Measurements from ENCODE around the gene TEAD1.

The TEAD1 gene

GRCh38 chr11:12667646-12668045 is 6.6 kb upstream of the TEAD1 start:
- no peak for FAIRE-seq

DNA sequence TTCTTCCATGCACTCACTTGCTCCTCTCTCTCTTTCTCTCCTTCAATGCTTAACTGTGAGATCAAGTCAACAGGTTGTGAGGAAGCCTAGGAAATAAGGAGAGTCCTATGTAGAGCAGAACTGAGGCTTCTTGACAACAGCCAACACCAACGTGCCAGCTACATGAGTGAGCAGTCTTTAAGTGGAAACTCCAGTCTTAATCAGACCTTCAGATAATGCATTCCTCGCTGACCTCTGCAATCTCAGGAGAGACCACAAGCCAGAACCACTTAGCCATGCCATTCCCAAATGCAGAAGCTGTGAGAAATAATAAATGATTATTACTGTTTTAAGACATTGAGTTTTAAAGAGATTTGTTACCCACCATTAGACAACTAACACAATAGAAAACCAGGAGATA is 6.1 kb upstream of the TEAD1 start:
- FAIRE-seq: no peak

DNA sequence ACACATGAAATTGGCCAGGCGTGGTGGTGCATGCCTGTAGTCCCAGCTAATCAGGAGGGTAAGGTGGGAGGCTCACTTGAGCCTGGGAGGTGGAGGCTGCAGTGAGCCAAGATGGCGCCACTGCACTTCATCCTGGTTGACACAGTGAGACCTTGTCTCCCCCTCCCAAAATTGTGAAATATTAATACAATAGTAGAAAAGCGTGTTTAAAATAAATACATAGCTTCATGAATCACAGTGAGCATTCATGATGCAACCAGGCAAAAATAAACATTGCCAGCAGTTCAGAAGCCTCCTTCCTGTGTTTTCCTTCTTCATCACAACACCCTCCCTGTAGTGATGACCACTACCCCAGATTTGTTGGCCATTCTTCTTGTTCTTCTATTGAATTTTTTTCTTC is 4.3 kb upstream of the TEAD1 start:
- no peak for FAIRE-seq

GRCh38 chr11:12671370-12671769 is 2.9 kb upstream of the TEAD1 start:
- FAIRE-seq: no peak

- FAIRE-seq: no peak
Measured at GRCh38 chr11:12673601-12673923, 659 bp upstream of the TEAD1 start.

DNA sequence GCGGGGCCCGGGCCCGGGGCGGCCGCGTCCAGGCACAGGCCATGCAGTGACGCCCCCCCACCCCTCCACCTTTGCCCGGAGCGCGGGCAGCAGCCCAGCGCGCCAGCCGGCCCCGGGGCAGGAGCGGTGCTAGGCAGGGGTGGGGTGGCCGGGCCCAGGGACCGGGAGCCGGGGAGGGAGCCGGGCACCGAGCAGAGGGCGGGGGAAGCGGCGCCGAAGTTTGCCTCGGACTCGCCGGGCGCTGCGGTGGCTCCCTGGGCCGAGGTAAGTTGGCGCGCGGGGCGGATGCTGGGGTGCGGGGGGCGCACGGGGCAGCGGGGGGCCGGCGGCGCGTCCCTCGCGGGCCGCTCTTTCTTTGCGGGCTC is 332 bp downstream of the TEAD1 start:
- no peak for FAIRE-seq

DNA sequence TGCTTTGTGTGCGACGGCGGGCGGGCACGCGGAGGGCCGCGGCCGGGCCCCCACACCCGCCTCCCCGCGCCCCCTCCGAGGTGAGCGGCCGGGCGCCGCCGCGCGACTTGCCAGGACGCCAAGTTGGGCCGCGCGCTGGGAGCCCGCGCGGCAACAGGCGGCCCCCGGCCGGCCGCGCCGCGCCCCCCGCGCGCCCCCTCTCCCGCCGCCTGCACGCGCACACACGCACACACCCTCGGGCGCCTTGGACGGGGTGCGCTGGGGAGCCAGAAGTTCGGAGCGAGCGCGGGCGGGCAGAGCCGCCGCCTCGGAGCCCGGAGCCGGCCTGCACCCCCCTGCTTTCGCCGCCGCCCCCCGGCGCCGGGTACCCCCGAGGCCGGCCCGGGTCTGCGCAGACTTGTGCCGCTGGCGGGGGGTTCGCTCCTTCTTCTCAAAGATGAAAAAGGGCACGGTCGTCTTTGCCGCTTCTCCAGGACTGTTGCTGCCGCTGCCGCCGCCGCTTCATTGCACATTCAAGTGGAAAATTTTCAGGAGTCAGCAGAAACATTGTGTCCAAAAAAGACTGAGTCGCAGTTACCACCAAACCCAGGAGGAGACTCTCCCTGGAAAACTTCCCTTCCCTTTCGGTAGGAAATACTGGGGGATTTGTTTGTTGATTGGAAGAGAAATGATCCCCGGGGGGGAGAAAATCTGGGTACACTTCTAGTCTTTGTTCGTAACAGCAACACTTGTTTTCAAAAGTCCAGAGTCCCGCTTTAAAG is 895 bp downstream of the TEAD1 start:
- FAIRE-seq: no peak

- FAIRE-seq: no peak
Measured at GRCh38 chr11:12675951-12676711, 1.9 kb downstream of the TEAD1 start.

DNA sequence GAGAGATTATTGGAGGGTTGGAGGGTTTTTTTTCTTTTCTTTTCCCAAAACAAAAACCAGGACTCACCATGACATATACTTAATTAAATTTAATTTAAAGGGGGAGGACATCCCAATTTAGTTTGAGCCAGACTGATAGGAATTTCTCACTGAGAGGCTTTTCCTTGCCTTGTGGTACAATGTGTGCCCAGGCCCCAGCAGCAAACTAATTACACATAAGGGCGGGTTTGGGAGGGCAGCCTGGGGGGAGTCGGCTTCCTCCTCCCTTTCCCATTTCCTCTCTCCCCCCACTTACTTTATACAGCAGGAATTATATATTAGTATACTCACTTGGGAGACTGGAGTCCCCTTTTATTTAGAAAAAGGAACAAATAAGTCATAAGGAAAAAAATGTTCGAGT is 2.9 kb downstream of the TEAD1 start:
- no peak for FAIRE-seq

DNA sequence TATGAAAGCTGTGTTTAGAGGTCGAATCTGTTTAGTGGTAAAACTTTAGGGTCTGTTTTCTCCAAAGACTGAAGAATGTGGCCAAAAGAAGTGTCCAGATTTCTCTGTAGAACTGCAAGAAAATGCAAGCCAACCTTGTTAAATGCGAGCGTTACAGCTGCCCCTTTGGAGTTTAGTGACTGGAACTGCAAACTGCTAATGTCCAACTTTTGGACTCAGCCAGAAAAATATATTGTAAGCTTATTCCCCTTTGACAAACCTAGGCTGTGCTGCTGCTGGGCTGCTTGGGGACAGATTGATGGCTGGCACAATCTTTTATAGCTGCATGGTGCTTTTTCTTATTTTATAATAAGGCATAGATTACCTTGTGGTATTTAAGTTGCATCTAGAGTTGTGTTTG is 3.9 kb downstream of the TEAD1 start:
- FAIRE-seq: no peak

DNA sequence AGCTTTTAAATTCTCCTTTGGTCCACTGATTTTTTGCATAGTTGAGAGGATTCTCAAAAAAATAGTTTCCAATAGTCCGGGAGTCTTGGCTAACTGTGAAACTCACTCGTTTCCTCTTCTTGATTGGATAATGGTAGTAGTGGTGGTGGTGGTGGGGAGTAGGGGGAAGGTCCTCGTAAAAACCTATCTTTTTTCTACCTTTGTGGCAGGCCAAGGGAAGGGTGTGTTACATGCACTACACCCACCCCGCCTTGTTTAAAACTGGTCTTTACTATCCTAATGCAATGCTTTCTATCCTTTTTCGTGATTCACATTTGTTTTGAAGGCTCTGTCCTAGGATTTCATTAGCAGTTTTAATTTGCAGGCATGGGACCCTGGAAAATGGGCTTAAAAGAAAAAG is 4.8 kb downstream of the TEAD1 start:
- no peak for FAIRE-seq

DNA sequence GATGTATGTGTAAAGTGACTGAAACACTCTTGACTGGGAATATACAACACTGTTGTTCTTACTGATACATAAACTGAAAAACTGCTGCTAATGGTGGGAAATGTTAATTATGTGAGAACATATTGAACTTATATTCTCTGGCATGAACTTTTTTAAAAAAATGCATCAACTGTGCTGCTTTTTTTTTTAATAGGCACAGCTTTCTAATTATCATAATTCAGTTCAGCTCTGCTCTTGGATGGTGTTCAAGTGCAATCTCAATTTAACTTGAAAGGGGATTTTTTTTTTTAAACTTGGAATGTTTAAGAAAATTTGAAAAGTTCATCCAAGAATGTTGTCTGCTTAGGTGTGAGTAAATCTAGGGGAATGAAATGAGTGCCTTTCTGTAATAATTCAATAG is 5.2 kb downstream of the TEAD1 start:
- no peak for FAIRE-seq

- no peak for FAIRE-seq
Measured at GRCh38 chr11:12680246-12680939, 6.2 kb downstream of the TEAD1 start.

- no peak for FAIRE-seq
Measured at GRCh38 chr11:12680940-12681258, 6.7 kb downstream of the TEAD1 start.

- FAIRE-seq: no peak
Measured at GRCh38 chr11:12681466-12681865, 7.2 kb downstream of the TEAD1 start.

DNA sequence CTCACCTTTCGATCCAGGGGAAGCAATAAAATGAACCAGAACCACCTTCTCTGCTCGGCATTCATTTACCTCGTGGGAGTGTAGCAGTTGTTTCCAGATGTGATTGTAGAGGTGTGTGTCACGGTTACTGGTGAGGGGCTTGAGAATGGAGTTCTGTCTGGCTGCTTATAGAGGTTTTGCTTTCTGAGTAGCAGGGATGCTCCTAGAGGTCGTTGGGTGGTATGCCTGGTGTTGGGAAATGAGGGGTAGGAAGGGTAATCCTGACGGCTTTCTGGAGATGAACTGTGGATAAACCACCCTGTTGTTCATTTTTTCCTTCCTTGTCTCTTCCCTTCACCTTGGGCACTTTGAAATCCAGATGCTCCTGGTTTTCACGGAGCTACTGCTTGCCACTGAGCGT is 8.1 kb downstream of the TEAD1 start:
- no peak for FAIRE-seq

DNA sequence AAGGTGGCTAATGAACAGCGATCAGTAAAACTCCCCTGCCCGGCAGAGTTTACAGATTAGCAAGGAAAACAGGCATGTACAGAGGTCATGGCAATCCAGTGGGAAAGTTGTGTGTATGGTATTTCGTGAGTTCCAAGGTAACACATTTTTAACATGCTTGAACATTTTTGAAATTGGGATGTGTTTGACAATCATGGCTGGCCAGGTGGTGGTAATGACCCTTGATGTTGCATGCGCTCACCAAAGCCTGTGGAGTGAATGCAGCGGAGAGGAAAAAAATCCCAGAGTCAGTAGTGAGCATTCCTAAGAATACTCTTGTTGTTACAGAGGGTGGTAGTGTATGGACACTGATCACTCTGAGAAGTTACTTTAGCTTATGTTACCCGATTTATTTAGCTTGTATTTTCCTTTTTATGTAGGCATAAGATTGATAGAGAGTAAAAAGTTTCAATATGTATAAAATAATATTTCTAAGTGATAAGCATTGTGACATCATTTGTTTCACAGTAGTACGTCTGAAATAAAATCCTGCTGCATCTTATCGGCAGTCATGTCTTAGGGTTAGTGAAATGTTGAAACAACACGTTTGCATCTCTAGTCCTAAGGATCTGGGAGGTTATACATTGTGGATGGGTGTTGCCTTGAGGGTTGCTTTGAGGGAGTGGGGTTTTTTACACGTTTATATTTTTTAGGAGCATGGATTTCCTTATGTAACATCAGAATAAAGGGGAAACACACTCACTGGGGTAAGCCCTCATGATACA is 8.7 kb downstream of the TEAD1 start:
- no peak for FAIRE-seq

- no peak for FAIRE-seq
Measured at GRCh38 chr11:12683874-12684273, 9.7 kb downstream of the TEAD1 start.

DNA sequence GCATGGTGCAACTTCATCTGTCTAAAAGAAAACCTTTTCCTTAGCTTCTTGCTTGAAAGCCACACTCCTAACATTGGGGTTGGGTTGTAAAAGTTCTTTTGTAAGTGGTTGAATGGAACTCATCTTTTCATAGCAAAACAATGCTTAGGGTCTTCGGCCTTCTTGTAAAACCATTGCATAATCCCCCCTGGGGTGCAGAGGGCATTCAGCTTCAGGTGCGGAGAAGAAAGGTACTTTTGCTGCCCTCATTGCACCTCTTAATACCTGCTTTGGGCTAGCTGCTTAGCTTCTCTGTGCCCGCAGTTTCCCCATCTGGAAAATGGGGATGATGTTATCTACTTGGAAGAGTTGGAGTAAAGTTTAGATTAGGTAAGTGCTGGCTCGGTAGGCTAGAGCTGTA is 10.1 kb downstream of the TEAD1 start:
- FAIRE-seq: no peak

DNA sequence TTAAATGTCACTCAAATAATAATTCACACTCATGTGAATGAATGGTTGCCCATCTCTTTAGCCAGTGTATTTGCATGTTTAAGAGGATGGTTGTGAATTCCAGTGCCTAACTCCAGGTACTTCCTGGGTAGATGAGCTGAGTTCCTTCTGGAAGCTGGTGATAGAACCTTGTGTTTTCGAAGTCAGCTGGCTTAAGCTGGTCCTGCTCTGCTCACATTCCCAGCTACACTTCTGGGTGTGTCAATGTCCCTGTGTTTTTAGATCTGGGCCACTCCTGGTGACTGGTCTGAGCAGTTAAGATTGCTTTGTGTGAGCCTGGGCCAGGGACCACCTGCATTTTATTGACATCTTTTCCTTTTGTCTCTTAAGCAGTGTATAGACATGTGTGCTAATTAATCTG is 10.6 kb downstream of the TEAD1 start:
- no peak for FAIRE-seq

GRCh38 chr11:12685229-12685628 is 11.0 kb downstream of the TEAD1 start:
- FAIRE-seq: no peak

DNA sequence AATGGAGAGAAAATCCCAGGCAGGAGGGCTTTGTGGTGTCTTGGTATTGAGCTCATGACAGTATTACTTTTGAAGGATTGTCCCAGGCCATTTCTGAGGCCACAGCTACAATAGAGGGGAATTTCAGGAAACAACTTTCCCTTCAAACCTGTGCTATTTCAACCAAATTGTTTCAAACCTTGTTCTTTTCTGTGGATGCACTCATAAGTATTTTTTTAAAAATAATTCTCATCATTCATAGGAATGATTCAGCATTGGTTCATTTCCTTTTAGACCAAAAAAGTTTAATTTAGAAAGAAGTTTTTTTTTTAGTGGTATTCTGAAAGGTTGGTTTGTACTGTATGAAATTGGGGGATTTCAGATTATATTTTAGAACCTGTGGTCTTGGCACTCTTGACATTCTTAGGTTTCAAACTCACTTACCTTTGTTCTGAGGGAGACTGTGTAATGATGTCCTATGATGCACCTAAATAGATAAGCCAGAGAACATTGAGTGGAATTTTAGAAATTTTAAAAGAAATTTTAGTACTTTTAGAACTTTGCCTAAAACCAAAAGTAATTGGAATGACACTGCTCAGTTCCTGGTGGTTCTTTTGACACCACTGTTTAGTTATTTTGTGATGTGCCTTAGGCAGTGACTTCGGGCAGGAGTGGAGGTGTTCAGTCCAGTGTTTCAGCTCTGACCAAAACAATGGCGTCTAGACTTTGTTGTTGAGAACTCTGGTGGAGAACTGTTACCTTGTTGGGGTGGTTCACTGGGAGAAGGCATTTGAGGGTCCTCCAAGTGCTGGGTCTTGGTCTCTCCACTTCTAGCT is 12.2 kb downstream of the TEAD1 start:
- FAIRE-seq: no peak

DNA sequence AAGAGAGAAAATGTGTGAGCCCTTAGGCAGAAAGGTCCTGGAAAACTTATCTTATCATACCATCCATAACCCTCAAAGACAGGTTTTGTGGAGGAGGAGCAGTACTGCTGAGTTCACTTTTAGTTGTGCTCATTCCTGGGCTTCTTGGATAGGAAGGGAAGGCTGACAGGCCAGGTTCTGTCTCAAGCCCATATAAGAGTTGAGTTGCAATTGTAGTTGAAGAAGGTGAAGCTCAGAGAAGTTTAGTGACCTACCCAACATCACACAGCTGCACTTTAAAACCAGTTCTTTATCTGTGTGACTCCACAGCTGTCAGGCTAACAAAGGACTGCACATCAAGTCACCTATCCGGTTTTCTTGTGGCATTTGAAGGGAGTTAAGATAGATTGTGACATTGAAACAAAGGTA is 13.0 kb downstream of the TEAD1 start:
- no peak for FAIRE-seq
